HG03439 (cell line): ENCODE measurements around the gene STXBP6.

ENCODE experiments used
- ATAC-seq: cut with Tn5 transposase; IDR thresholded peaks from one replicate; pipeline ENCODE4 v1.9.1; 2021; ENCODE audit warnings: mild to moderate bottlenecking, moderate library complexity; ENCODE audit not compliant: unreplicated experiment

The STXBP6 gene

DNA sequence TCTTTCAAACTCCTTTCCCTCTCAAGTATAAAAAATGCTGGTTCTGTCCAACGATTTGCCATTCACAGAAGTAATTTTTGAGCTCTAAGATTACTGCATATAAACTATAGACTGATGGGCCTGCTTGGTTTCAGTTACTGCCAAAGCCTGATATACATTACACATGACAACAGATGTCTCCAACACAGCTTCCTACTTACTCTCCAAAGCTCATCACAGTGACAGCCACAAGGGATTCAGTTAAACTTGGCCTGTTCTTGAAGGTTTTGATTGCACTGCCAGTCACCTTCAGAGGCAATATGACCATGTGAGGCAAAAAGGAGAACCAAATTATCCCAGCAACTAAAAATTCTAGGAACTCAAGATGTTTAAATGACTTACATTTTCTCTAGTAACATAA is 30.1 kb downstream of the STXBP6 start:
- no peak for ATAC-seq

DNA sequence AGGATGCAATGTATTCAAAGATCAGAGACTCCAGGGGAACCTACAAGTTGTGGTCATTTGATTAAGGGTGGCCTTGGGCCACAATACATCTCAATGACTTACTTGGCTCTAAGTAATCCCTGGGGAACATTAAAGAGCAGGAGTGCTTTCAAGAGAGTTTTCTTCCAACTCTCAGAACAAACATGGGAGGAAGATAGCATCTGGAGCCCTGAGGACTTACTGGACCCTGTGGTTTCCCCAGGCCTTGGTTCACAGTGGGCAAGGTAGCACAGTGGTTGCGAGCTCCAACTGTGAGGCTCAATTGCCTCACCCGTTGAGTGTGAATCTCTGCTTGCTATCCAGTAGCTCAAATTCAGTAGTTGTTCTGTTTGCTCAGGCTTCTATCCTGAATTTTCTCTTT is 32.4 kb downstream of the STXBP6 start:
- ATAC-seq, result no peak

DNA sequence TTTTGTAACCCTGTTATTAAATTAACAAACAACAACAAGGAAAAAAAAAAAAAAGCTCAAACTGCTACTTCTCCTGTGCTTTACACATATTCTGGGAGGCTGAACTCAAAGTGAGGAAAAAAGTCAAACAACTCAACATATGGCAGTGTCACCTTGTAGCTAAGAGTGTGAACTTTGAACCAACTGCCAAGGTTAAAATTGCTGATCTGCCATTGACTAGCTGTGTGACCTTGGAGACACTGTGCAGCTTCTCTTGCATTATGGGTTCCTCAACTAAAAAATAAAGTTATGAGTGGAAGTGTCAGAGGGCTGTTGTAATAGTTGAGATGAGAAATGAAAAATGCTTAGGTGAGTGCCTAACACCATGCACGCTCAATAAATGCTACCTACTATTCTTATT is 34.2 kb downstream of the STXBP6 start:
- no peak for ATAC-seq

DNA sequence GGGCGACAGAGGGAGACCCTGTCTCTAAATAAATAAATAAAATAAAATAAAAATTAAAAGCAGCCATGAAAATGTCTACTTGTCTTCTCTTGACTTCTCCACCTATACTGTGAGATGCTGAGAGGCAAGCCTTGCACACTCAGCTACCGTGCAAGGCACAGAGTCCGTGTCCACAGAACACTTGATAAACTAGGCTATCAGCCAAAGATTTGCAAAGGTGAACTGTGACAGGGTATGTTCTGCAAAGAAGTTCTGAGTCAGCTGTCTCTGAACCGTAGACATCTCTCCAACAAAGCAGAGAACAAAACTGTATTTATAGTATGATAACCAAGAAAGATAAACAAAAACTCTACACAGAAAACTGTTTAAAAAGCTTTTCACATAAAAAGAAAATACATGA is 35.5 kb downstream of the STXBP6 start:
- no peak for ATAC-seq

DNA sequence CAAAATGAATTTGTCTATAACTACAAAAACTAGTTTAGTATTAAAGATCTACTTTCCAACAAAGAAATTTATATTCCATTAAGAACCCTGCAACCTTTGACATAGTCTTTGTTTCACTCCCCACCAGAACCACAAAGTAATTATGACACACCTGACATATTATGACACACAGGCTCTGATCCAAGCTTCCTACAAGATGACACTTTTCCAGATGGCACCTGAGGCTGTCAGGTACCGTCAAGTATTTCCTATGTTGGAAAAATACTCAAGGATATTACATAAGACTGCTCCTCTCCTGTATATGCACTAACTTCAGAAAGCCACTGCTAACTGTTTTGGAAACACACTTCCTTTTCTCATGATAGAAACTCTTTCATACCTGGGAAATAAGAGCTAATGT is 38.9 kb downstream of the STXBP6 start:
- ATAC-seq, result no peak

DNA sequence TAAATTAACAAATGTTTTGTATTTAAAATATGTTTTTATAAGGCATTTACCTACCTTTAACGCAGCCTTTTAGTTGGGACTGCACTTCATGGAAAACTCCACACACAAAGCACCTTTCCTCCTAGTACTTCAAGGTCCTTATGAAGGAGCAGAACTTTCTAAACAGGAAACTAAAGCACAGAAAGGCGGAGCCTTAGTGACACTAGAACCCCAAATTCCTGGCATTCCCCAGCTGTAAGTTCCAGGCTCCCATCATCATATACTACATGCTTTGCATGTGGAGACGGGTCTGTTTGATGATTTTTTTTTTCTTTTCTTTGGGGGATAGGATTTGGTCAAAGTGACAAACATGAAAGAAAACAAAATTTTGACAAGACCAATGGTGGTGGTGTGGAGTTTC is 39.5 kb downstream of the STXBP6 start:
- no peak for ATAC-seq

DNA sequence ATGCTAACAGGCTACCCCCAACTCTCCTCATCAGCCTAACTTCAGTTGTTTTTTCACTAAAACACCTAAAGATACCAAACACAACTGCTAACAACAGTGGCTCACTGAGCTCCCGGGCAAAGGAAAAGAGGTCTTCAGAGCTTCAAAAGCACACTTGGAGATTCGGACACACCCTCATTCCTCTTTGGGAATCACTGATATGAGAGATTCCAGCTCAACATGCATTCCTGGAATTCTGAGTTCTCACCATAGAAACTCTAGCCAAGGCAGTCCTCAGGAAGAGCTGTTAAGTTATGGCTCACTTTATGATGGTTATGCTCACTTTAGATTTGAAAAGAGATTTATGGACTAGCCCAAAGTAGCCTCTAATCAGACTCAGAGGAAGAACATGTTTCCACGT is 40.1 kb downstream of the STXBP6 start:
- no peak for ATAC-seq

DNA sequence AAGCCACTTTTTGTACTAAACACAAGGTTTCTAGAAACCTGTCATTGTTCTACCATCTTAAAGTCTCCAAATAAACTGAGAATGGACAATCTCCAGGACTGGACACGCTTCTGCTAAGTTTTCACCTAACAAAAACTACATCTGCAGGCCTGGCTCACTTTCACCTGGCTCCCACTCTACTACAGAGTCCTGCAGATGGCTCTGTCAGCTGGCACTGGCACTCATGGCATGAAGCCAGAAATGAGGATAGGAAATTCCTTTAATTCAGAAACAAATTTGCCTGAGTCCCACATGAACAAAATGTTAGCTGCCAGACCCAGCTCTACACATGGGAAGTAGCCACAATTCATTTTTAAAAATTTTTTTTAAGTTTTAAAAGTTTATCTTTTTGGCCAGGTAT is 42.1 kb downstream of the STXBP6 start:
- ATAC-seq, result no peak

DNA sequence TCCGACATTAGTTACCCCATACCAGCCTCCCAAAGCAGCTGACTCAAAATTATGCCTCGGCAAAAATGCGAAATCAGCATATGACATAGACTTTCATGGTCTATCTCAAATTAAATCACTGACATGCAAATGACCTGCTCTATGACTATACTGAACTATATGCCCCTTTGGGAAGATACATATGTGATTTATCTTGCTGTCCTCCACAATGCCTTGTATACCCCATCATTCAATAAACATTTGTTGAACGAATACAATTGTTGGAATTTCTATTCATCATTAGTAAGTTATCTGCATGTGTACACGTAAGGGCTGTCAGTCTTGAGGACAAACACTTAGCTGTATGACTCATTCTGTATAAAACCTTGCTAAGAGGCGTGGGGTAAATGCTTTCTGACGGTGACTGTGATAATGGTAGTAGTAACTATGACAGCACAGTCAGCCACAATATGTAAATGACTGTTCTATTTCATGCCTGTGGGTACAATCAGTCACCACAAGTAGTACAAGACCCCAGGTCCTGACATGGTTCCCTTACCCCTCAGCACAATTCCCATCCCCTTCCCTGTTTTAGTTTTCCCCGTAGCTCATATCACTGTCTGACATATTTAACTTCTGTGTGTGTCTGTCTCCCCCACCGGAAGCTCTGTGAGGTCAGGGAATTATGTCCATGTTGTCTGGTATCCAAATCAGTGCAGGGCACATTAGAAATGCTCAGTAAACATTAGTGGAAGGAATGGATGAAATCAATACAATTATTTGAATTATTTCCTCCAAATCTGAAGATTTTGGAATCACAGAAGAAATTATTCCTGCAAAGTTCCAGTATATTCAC is 42.8 kb downstream of the STXBP6 start:
- ATAC-seq, result no peak

DNA sequence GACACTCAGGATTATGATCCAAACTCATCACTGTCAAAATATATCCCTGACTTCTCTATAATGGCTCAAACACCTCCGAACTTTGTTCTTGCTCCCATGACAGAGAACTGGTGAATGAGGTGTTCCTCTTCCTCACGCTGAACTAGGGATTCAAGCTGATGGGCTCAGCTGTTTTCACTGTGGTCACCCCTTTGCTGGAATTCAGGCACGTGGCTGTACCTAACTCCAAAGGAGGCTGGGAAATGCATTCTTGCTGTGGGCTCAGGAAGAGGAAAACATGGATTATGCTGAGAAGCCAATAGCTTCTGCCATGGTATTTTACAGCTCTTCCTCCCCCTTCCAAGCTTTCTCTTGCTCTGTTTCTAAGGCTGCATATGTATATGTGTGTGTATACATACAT is 43.9 kb downstream of the STXBP6 start:
- no peak for ATAC-seq

DNA sequence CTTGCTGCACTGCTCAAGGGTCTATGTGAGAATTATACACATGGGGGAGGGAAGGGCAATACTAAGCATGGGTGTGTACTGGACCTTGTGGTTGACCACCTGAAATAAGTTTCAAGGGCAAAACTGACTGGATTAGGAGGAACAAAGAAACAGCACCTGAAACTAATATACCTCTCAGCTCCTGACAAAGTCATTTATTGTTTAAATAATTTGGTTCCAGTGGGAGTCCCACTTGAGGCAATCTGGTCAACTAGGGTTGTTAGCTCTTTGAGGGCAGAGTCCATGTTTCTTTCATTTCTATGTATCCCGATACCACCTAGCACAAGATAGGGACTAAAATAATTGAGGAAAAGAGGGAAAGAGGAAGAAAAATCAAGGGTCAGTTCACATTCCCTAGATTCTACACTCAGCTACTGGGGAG is 45.5 kb downstream of the STXBP6 start:
- ATAC-seq, result no peak

DNA sequence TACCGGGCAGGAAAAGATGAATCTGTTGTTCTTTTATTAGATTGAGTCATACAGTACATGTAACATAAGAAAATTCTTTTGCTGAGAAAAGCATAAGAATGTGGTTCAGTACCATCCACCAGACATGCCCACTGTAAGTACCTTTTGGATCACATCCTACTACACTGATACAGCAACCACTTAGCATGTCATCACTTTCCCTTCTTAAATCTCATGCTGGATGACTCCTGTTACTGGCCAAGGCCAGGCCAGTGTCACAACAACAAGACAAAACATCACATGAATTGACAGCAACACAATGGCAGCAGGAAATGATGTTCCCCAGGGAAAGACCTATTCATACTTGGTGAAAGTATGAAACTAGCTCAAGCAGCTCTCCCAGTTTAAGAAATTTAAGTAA is 46.4 kb downstream of the STXBP6 start:
- ATAC-seq, result no peak

DNA sequence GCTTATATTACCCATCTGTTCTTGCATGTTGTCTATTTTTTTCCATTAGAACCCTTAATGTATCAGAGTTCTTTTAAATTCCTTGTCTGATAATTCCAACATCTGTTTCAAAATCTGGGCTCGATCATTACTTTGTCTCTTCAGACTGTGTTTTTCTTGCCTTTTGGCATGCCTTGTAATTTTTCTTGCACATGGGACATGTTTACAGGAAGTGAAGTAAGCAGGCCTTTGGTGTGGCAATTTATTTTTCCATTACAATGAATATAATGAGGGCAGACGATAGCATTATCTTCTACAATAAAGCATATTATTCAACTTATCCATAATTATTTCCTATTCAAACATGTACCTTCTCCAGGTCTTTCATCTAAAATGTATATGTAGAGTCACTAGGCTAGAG is 48.3 kb downstream of the STXBP6 start:
- no peak for ATAC-seq

DNA sequence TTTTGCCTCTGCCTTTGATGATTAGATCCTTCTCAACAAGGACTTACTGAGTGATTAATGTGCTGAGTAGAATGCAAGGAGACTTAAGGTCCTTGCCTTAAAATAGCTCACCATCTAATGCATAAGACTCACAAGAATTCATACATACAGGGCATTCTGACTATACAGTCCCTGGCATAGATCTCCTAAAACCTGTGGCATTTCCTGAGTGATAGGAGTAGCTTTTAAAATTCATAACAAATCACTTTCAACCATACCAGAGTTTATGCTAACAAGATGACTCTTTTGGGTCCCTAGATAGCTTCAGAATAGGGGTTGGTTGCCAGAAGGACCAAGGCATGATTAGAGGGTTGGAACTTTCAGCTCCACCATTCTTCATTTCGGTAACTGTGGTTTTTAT is 48.8 kb downstream of the STXBP6 start:
- ATAC-seq, result no peak

DNA sequence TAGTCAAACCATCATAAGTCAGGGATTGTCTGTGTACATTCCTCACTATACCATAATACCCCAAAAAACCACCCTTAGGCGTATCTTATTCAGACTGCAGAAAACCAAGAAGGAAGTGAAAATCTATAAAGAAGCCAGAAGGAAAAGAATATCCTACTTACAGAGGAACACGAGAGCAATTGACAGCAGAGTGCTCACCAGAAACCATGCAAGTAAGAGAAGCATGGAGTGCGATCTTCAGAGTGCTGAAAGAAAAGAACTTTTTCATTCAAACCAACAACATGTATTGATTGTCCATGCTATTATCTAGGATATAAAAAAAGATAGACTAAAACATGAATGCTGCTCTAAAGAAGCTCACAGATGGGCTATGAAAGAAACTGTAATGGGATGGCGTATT is 50.8 kb downstream of the STXBP6 start:
- ATAC-seq, result no peak

DNA sequence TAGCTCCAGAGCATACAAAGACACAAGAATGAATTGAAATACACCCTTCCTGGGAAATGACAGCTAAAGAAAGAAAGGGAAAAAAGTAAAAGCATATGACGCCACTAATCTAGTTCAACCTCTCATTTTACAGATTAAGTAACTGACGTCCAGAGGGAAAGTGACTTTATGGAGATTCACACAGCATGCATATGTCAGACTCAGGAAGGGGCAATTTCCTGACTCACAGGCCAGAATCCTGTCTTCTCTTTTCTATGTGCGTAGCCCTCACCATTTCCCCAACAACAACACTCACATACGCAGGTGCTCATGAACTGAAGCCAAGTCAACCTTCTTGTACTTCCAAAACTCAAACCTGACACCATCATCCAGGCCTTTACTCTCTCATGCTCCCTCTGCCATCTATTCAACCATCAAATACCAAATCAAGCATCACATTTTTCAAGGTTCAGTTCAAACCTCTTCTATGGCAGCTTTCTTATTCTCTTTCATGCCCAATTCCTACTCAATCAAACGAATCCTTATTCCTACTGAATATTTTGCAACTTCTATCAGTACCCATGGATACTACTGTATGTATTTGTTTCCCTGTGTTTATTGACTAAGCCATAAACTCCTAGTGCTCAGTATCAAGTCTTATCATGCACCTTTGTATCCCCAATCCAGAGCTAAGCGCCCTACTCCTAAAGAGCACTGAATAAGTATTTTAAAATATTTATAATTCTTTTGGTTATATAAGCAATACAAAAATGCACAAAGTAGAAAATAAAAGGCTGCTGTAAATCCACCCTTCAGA is 52.8 kb downstream of the STXBP6 start:
- no peak for ATAC-seq

DNA sequence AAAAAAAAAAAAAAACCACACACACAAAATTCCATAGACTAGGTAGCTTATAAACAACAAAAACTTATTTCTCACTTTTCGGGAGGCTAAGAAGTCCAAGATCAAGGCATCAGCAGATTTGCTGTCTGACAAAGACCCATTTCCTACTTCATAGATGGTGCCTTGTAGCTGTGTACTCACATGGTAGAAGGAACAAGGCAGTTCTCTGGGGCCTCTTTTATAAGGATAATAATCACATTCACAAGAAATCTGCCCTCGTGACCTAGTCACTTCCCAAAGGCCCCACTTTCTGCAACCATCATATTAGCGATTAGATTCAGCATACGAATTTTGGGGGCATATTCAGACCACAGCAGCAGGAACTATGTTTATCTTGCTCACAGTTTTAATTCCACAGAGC is 54.9 kb downstream of the STXBP6 start:
- ATAC-seq, result no peak

DNA sequence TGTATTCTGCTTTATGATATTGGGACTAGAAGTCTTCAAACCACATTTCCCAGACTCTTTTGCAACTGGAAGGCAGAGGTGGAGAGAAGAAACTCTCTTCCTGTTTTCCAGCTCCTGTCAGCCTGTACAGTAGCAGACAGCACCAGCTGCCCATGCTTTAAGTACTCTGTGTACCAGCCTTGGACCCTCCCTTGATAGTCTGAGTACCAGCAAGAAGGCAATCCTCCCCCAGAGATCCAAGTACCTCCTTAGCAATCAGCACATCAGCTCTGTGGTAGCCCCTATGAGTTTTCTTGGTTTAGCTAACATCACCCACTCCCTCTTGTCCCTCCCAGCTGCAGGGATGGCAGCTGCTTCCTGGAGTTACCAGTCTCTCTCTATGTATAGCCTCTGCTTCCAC is 56.3 kb downstream of the STXBP6 start:
- no peak for ATAC-seq

DNA sequence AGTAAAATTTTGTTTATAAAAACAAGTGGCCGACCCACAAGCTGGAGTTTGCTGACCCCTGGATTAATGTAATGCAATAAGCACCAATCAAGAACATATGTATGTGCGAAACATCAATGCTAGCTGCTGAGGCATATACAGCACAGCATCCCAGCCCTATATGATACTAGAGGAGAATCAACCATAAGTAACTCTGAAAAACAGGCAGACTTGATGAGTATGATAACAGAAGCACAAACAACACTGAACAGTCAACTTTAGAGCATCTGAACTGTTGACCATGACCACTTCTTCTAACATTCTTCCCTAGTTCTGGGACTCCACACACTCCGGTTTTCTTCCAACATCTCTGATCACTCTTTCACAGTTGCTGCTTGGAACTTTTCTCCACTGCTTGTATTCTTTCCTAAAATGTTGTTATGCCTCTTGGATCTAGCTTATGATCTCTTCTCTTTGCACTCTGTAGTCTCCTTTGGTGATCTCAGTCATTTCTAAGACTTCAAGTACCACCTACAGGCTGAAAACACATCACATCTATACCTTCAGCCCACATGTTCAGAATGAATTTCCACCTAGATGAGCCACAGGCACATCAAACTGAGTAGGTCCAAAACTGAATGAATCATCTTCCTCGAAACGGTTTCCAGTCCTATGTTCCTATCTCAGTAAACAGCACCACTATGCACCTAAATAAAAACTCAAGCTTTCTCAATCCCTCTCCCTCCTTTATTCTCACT is 57.2 kb downstream of the STXBP6 start:
- ATAC-seq, result no peak

DNA sequence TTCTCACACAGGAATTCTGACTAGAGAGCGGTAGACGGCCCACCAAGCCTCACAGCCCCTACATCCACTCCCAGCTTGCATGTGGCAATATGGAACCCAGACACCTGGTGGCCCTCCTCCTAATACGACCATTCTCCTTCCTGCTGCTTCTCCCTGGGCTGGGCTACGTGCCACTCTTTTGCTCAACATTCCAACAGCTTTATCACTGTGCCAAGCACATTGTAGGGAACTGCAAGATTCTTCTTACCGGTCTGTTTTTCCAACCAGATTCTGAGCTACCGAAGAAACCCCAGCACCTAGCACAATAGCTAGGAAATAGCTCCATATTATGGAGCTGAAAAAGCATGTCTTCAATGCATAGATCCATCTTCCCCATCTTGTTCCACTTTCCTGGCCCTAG is 58.1 kb downstream of the STXBP6 start:
- ATAC-seq, result no peak

DNA sequence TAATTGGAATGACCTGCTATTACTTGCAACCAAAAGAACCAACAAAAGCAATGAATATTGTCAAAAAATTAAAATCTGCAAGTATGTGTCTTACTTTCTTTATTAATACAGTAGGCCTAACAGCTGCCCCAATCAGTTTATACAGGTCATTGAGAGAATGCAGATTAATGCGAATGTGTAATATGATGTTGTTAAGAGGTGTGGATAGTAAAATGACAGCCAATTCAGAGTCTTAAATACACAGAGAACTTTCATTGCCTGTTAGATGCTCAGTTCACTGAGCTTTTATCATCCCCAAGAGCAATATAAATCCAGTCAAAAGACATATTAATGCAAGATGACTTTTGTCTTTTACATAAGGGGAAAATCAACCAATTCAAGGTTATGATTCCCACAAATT is 58.7 kb downstream of the STXBP6 start:
- ATAC-seq, result no peak

DNA sequence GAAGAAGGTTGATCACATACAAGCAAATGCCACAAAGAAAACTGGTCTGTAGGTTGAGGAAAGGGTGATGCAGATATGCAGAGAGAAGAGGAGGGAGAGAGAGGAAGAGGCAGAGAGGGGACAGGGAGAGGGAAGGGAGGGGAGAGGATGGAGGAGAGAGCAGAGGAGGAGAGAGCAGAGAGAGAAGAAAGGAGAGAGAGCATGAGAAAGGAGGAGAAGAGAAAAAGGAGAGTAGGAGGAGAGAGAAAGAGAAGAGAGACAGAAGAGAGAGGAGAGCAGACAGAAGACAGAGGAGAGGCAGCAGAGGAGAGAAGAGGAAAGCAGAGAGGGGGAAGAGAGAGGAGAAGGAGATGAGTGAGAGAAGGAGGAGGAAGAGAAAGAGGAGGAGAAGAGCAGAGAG is 59.2 kb downstream of the STXBP6 start:
- ATAC-seq, result no peak
